Lower leg skin (tissue), 3 donors: ENCODE measurements around the gene CD8B.
"Not testable (repeated sequence)": the region's sequence is repeated elsewhere in the genome, so short reads cannot be mapped to it uniquely, and the experiment has no call there.

Experiments used
- POLR2A ChIP-seq, 2 donors: fragments of 450-650 bp; IDR thresholded peaks; one replicate each; pipeline ENCODE4 v1.6.1; 2016 to 2017; ENCODE audit warnings: antibody characterized with exemption in 2 of 2, mild to moderate bottlenecking in 1 of 2, moderate library complexity in 1 of 2
- TF ChIP-seq, protein P1 (sequence below), 3 donors: fragments of 450-650 bp; IDR thresholded peaks; one replicate each; pipeline ENCODE4 v1.5.1; 2016; ENCODE audit warnings: antibody characterized with exemption in 3 of 3, mild to moderate bottlenecking in 3 of 3, moderate library complexity in 2 of 3

GRCh38 chr2:86900687-86901086 lies 39.0 kb upstream of the CD8B start:
- TF ChIP-seq, protein P1, sequence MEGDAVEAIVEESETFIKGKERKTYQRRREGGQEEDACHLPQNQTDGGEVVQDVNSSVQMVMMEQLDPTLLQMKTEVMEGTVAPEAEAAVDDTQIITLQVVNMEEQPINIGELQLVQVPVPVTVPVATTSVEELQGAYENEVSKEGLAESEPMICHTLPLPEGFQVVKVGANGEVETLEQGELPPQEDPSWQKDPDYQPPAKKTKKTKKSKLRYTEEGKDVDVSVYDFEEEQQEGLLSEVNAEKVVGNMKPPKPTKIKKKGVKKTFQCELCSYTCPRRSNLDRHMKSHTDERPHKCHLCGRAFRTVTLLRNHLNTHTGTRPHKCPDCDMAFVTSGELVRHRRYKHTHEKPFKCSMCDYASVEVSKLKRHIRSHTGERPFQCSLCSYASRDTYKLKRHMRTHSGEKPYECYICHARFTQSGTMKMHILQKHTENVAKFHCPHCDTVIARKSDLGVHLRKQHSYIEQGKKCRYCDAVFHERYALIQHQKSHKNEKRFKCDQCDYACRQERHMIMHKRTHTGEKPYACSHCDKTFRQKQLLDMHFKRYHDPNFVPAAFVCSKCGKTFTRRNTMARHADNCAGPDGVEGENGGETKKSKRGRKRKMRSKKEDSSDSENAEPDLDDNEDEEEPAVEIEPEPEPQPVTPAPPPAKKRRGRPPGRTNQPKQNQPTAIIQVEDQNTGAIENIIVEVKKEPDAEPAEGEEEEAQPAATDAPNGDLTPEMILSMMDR (IDR thresholded peaks at IDR 0.05), result not testable (repeated sequence)
- not testable (repeated sequence) for TF ChIP-seq POLR2A (IDR thresholded peaks at IDR 0.05)
